H9 (cell line): Measurements from ENCODE around the gene TERT. TPM values are rescaled to one million over a fixed set of nuclear protein-coding genes. Genes with fewer than 3 reads are reported as not detected.

Source experiments
- DNase-seq: peaks from one replicate; pipeline ENCODE4 v3.0.0-alpha.2; 2017
- H2AFZ ChIP-seq: one replicate; pipeline ENCODE4 v1.6.1; 2013; ENCODE audit warnings: mild to moderate bottlenecking, low read length, control low read depth, moderate library complexity
- H2AK5ac ChIP-seq: 2 replicates; pipeline ENCODE4 v1.6.1; 2013; ENCODE audit warnings: low read length, control low read depth, mixed read lengths; ENCODE audit not compliant: insufficient read length
- H2BK120ac ChIP-seq: one replicate; pipeline ENCODE4 v1.6.1; 2013; ENCODE audit warnings: low read depth, mild to moderate bottlenecking, low read length, control low read depth, inconsistent platforms; ENCODE audit not compliant: poor library complexity, severe bottlenecking
- H2BK12ac ChIP-seq: 2 replicates; pipeline ENCODE4 v1.6.1; 2013; ENCODE audit warnings: low read length, control low read depth, mixed read lengths, low read depth; ENCODE audit not compliant: insufficient read length
- H2BK15ac ChIP-seq: 2 replicates; pipeline ENCODE4 v1.6.1; 2013; ENCODE audit warnings: low read depth, low read length, control low read depth
- H2BK20ac ChIP-seq: one replicate; pipeline ENCODE4 v1.6.1; 2013; ENCODE audit warnings: low read depth, mild to moderate bottlenecking, low read length, control low read depth, inconsistent platforms; ENCODE audit not compliant: poor library complexity, severe bottlenecking
- H2BK5ac ChIP-seq: 2 replicates; pipeline ENCODE4 v1.6.1; 2013; ENCODE audit warnings: low read length, control low read depth, mixed read lengths; ENCODE audit not compliant: insufficient read length
- H3K14ac ChIP-seq: 2 replicates; pipeline ENCODE4 v1.6.1; 2013; ENCODE audit warnings: low read length, control low read depth; ENCODE audit not compliant: insufficient read depth
- H3K18ac ChIP-seq: 2 replicates; pipeline ENCODE4 v1.6.1; 2013; ENCODE audit warnings: low read depth, mild to moderate bottlenecking, mixed read lengths, low read length, control low read depth; ENCODE audit not compliant: insufficient read length
- H3K23ac ChIP-seq: 2 replicates; pipeline ENCODE4 v1.6.1; 2013; ENCODE audit warnings: low read length, control low read depth, mixed read lengths, low read depth; ENCODE audit not compliant: insufficient read length
- H3K23me2 ChIP-seq: 2 replicates; pipeline ENCODE4 v1.6.1; 2013; ENCODE audit warnings: low read depth, mild to moderate bottlenecking, mixed read lengths, low read length, control low read depth; ENCODE audit not compliant: insufficient read length, poor library complexity, severe bottlenecking
- H3K27ac ChIP-seq: 2 replicates; pipeline ENCODE4 v1.5.1; 2013; ENCODE audit warnings: low read length, control low read depth, mixed read lengths, low read depth; ENCODE audit not compliant: insufficient read length
- H3K27me3 ChIP-seq: 2 replicates; pipeline ENCODE4 v1.6.1; 2013; ENCODE audit warnings: low read length, control low read depth, inconsistent platforms; ENCODE audit not compliant: insufficient read depth
- H3K4ac ChIP-seq: 2 replicates; pipeline ENCODE4 v1.6.1; 2013; ENCODE audit warnings: low read depth, mild to moderate bottlenecking, control low read depth, inconsistent platforms, low read length, moderate library complexity
- H3K4me1 ChIP-seq: 2 replicates; pipeline ENCODE4 v1.6.1; 2013; ENCODE audit warnings: low read length, control low read depth, inconsistent platforms; ENCODE audit not compliant: insufficient read depth
- H3K4me2 ChIP-seq: 2 replicates; pipeline ENCODE4 v1.6.1; 2013; ENCODE audit warnings: low read length, control low read depth, mixed read lengths; ENCODE audit not compliant: insufficient read length, insufficient read depth
- H3K56ac ChIP-seq: 2 replicates; pipeline ENCODE4 v1.6.1; 2013; ENCODE audit warnings: low read depth, mild to moderate bottlenecking, mixed read lengths, low read length, control low read depth; ENCODE audit not compliant: insufficient read length
- H3K79me1 ChIP-seq: 2 replicates; pipeline ENCODE4 v1.6.1; 2013; ENCODE audit warnings: low read depth, mild to moderate bottlenecking, moderate library complexity, low read length, control low read depth, inconsistent platforms; ENCODE audit not compliant: insufficient read depth, poor library complexity, severe bottlenecking
- H3K79me2 ChIP-seq: 2 replicates; pipeline ENCODE4 v1.6.1; 2013; ENCODE audit warnings: low read length, control low read depth, inconsistent platforms; ENCODE audit not compliant: insufficient read depth
- H3K9ac ChIP-seq: 2 replicates; pipeline ENCODE4 v1.6.1; 2013; ENCODE audit warnings: low read length, control low read depth, mixed read lengths; ENCODE audit not compliant: insufficient read length; ENCODE audit errors: extremely low read depth
- H3K9me3 ChIP-seq: one replicate; pipeline ENCODE4 v1.6.1; 2013; ENCODE audit warnings: low read depth, low read length, inconsistent platforms; ENCODE audit not compliant: control insufficient read depth
- H3T11ph ChIP-seq: one replicate; pipeline ENCODE4 v1.6.1; 2013; ENCODE audit warnings: mild to moderate bottlenecking, low read length, control low read depth, inconsistent platforms
- H4K20me1 ChIP-seq: one replicate; pipeline ENCODE4 v1.6.1; 2013; ENCODE audit not compliant: control insufficient read depth, insufficient read length, insufficient read depth
- H4K5ac ChIP-seq: 2 replicates; pipeline ENCODE4 v1.6.1; 2013; ENCODE audit warnings: low read depth, mild to moderate bottlenecking, mixed read lengths, low read length, control low read depth; ENCODE audit not compliant: insufficient read length
- H4K8ac ChIP-seq: replicated peaks from 2 replicates; pipeline ENCODE4 v1.6.1; 2013; ENCODE audit warnings: low read length, control low read depth, mixed read lengths, low read depth; ENCODE audit not compliant: insufficient read length
- H4K91ac ChIP-seq: 2 replicates; pipeline ENCODE4 v1.6.1; 2013; ENCODE audit warnings: low read depth, mild to moderate bottlenecking, moderate library complexity, mixed read lengths, low read length, control low read depth; ENCODE audit not compliant: insufficient read length
- H3K27ac Mint-ChIP-seq, 3 experiments: 2 replicates in 2 of 3; 3 replicates in 1 of 3; pipeline ENCODE4 v1.8.0; 2020 to 2021; ENCODE audit warnings: mixed read lengths in 3 of 3, mild to moderate bottlenecking in 1 of 3, moderate library complexity in 1 of 3
- H3K27me3 Mint-ChIP-seq: 2 replicates; pipeline ENCODE4 v1.8.0; 2021; ENCODE audit warnings: low read depth, mild to moderate bottlenecking, moderate library complexity, mixed read lengths
- H3K36me3 Mint-ChIP-seq, 3 experiments: 2 replicates in 2 of 3; 3 replicates in 1 of 3; pipeline ENCODE4 v1.8.0; 2020 to 2021; ENCODE audit warnings: low read depth in 3 of 3, mixed read lengths in 3 of 3; ENCODE audit not compliant: insufficient read depth in 1 of 3
- H3K4me1 Mint-ChIP-seq, 2 experiments: 2 replicates each; pipeline ENCODE4 v1.8.0; 2020; ENCODE audit warnings: mixed read lengths in 2 of 2
- H3K4me3 Mint-ChIP-seq, 2 experiments: 2 replicates in 1 of 2; 3 replicates in 1 of 2; pipeline ENCODE4 v1.8.0; 2020 to 2021; ENCODE audit warnings: mild to moderate bottlenecking in 2 of 2, mixed read lengths in 2 of 2, moderate library complexity in 1 of 2
- H3K9me3 Mint-ChIP-seq, 2 experiments: 2 replicates in 1 of 2; 3 replicates in 1 of 2; pipeline ENCODE4 v1.8.0; 2020; ENCODE audit warnings: mild to moderate bottlenecking in 2 of 2, mixed read lengths in 2 of 2, moderate library complexity in 1 of 2
- CTCF ChIP-seq: fragments of 200-600 bp; sonication (generic); conservative IDR thresholded peaks from 3 replicates; pipeline ENCODE4 v1.8.0; 2021; ENCODE audit warnings: antibody characterized with exemption, mild to moderate bottlenecking
- WGBS: extraction: QIAGEN DNeasy Blood & Tissue Kit; methylation state at CpG from one replicate; pipeline ENCODE4 v1.1.7; 2013; ENCODE audit warnings: missing lambda C conversion rate, low lambda C conversion rate, mixed read lengths; ENCODE audit not compliant: insufficient read length; ENCODE audit errors: extremely low coverage; 5-methylcytosine and 5-hydroxymethylcytosine counted together
- total RNA-seq: library from RNA; stranded (reverse); gene quantifications from 2 replicates; pipeline ENCODE4 v1.2.1, GENCODE V29; 2021

Gene TERT
- total RNA-seq, 1 experiment from 2014 or later: 15.5 TPM

- WGBS: no CpG with 5 or more reads among the region's 22 CpGs
- H2BK120ac ChIP-seq: no peak overlapping the region
- H3K23ac ChIP-seq: no peak overlapping the region
- H3K4me2 ChIP-seq: no peak overlapping the region
- H3K9me3 ChIP-seq: no peaks in the 10 kb centered on the region
- no peak overlapping the region for H3K18ac ChIP-seq
- Mint-ChIP-seq H3K27ac (no peak overlapping the region; a peak in 1 of 7 replicates), H3K27me3 (no peaks in the 10 kb centered on the region), H3K9me3 (no peaks in the 10 kb centered on the region), H3K4me3 (no peak overlapping the region; a peak in 1 of 5 replicates), H3K36me3 (peaks cover 58 to 88% (median 85%) of the 10 kb centered on the region in 3 experiments), H3K4me1 (no peaks in the 10 kb centered on the region)
- H3K4ac ChIP-seq: no peak overlapping the region
- H4K8ac ChIP-seq: no peak overlapping the region
- no peak overlapping the region for H2BK20ac ChIP-seq
- TF ChIP-seq CTCF: no peak
- H3K79me1 ChIP-seq: no peaks in the 10 kb centered on the region
- no peak for DNase-seq
- no peak overlapping the region for H2AK5ac ChIP-seq
- H2BK15ac ChIP-seq: no peak overlapping the region
- no peaks in the 10 kb centered on the region for H4K20me1 ChIP-seq
- H2BK12ac ChIP-seq: no peak overlapping the region
- H3T11ph ChIP-seq: no peak overlapping the region
- no peak overlapping the region for H4K91ac ChIP-seq
- H3K56ac ChIP-seq: no peak overlapping the region
- no peak overlapping the region for H2BK5ac ChIP-seq
- H2AFZ ChIP-seq: no peak overlapping the region
- no peaks in the 10 kb centered on the region for H3K4me1 ChIP-seq
- H4K5ac ChIP-seq: no peak overlapping the region
- no peak overlapping the region for H3K9ac ChIP-seq
- H3K79me2 ChIP-seq: no peaks in the 10 kb centered on the region
- no peak overlapping the region for H3K14ac ChIP-seq
- H3K27ac ChIP-seq: no peak overlapping the region
- H3K27me3 ChIP-seq: no peaks in the 10 kb centered on the region
- H3K23me2 ChIP-seq: no peaks in the 10 kb centered on the region
These were observed 42.1 kb upstream of the TERT start for GRCh38 chr5:1336749-1337488.
